Glomerular visceral epithelial cell (primary cell): Measurements from ENCODE around the gene HBEGF.

ENCODE experiments used
- DNase-seq: peaks from one replicate; pipeline ENCODE4 v3.0.0-alpha.2; 2016; ENCODE audit errors: extremely low spot score

The HBEGF gene, protein sequence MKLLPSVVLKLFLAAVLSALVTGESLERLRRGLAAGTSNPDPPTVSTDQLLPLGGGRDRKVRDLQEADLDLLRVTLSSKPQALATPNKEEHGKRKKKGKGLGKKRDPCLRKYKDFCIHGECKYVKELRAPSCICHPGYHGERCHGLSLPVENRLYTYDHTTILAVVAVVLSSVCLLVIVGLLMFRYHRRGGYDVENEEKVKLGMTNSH

GRCh38 chr5:140346348-140347221 lies at the start of gene HBEGF:
TSS of gene HBEGF (minus strand) at chr5:140346603. CDS start at chr5:140346328, 275 bp downstream.
- peak; percentile 83 for DNase-seq

DNA sequence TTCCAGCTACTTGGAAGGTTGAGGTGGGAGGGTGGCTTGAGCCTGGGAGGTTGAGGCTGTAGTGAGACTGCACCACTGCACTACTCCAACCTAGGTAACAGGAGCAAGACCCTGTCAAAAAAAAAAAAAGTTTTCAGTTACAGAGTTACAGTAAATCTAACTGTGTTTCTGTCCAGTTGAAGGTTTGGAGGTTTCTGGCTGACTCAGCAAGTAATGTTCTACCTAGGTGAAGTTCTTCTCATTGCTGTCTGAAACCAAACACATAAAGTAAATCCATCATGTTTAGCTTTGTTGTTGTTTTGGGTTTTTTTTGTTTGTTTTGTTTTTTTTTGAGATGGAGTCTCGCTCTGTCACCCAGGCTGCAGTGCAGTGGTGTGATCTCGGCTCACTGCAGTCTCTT lies 47.3 kb upstream of the HBEGF start:
- no peak for DNase-seq

DNA sequence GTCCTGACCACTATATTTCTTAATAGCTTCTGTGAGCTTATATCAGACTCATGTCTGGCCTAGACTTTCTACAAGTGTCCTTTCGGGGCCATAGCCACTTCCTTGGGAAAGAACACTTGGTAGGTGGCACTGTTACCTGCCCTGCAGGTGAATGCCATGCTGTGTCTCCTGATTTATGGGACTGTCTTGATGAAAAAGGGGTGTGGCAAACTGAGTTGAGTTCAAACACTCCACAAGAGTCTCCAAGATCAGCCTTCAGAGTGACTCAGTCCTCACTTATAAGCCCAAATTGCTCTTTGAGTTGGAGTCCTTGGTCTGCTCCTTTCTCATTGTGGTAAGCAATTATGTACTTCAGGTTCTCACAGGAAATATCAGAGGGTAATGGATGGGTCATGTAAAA lies 45.3 kb upstream of the HBEGF start:
- no peak for DNase-seq

- no peak for DNase-seq
Measured at GRCh38 chr5:140391312-140391711, 44.9 kb upstream of the HBEGF start.

DNA sequence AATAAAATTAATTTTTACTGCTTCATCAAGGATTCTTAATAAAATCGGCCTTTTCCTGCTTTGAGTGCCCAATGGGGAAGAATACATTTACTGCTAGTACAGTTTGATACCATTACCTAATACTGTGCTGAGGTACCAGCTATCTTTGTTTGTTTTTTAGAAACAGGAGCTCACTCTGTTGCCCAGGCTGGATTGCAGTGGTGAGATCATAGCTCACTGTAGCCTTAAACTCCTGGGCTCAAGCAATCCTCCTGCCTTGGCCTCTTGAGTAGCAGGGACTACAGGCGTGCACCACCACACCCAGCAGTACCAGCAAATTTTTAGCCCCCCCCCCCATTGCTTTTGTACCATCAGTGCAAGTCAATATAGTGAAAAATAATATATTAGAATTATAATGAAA lies 41.6 kb upstream of the HBEGF start:
- no peak for DNase-seq

GRCh38 chr5:140383300-140383699 lies 36.9 kb upstream of the HBEGF start:
- DNase-seq: no peak

DNA sequence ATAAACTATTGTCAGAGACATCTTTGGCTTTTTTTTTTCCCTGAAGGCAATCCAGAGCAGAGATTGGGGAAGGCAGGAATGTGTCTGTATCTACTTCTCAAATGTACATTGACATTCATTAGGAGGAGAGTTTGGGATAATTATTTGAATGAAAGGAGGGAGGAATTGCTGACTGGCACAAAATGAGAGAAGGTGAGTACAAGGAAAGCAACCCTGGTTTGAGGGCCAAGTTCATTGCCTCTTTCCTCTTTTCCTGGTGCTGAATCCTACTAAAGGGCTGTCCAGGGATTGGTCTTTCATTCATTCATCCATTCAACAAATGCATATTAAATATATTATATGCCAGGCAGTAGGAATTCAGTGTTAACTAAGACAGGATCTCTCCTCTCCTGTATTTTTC lies 36.5 kb upstream of the HBEGF start:
- DNase-seq: no peak

- no peak for DNase-seq
Measured at GRCh38 chr5:140381972-140382371, 35.6 kb upstream of the HBEGF start.

DNA sequence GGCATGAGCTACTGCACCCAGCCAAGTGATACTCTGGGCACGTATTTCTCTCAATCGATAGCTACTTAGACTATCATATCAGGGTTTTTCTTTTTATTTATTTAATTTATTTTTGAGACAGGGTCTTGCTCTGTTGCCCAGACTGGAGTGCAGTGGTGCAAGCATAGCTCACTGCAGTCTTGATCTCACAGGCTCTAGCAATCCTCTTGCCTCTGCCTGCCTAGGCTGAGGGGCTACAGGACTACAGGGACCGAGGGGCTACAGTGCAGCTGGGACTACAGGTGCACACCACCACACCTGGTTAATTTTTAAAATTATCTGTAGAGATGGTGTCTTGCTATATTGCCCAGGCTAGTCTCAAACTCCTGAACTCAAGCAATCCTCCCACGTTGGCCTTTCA lies 34.9 kb upstream of the HBEGF start:
- DNase-seq: no peak

- DNase-seq: peak; percentile 80
Measured at GRCh38 chr5:140372971-140373487, 26.6 kb upstream of the HBEGF start.

- DNase-seq: no peak
Measured at GRCh38 chr5:140371356-140372151, 25.2 kb upstream of the HBEGF start.

DNA sequence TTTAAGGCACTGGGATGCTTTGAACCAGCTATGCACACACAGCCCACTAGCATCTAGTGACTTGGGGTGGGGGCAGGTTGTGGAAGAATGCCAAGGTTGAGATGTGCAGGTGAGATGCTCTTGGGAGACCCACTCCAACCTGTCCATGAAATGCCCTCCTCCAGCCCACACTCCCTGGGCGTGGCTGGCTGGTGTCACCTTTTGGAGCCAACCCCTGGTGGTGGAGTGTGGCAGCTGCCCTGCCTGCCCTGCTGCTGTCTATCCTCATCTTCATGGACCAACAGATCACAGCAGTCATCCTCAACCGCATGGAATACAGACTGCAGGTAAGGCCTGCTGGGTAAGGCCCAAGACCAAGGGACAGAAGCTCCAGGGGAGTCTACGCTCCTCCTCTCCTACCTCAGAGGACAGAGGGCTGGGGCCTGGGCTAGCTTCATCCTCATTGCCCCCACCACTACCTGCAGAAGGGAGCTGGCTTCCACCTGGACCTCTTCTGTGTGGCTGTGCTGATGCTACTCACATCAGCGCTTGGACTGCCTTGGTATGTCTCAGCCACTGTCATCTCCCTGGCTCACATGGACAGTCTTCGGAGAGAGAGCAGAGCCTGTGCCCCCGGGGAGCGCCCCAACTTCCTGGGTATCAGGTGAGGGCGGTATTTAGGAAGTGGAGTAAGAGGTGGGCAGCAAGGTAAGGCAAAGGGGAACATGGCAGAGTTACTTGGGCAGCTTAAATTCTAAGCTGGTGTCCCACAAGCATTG lies 21.0 kb upstream of the HBEGF start:
- DNase-seq: no peak

GRCh38 chr5:140366589-140367255 lies 20.3 kb upstream of the HBEGF start:
- DNase-seq: no peak

- no peak for DNase-seq
Measured at GRCh38 chr5:140365941-140366340, 19.5 kb upstream of the HBEGF start.

- DNase-seq: no peak
Measured at GRCh38 chr5:140365282-140365681, 18.9 kb upstream of the HBEGF start.

DNA sequence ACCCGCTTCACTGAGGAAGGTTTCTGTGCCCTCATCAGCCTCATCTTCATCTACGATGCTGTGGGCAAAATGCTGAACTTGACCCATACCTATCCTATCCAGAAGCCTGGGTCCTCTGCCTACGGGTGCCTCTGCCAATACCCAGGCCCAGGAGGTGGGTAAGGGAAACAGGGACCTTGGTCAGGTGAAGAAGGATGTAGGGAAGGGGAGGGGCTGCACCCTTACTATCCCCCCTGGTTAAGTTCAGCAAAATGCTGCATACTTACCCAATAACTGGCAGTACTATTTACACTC lies 18.0 kb upstream of the HBEGF start:
- DNase-seq: no peak

DNA sequence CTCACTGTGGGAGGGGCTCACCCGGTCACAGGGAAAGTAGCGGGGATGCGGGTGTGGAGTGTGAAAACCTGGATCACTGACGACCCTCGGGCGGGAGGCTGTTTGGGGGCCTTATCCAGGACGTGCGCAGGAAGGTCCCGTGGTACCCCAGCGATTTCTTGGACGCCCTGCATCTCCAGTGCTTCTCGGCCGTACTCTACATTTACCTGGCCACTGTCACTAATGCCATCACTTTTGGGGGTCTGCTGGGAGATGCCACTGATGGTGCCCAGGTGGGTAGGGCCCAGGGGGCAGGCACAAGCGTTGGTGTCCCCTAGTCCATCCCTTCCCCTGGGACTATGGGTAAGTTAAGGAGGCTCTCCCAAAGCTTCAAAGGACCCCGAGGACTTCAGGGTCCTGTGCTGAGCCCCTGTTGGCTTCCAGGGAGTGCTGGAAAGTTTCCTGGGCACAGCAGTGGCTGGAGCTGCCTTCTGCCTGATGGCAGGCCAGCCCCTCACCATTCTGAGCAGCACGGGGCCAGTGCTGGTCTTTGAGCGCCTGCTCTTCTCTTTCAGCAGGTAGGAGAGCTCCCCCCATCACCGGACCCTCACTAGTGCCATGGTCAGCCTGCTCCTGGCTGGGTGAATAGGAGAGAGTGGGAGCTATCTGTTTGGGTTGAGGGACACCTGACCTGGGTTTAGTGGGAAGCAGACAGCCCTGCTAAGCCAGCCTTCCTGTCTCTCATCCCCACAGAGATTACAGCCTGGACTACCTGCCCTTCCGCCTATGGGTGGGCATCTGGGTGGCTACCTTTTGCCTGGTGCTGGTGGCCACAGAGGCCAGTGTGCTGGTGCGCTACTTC lies 17.4 kb upstream of the HBEGF start:
- DNase-seq: no peak

GRCh38 chr5:140362875-140363630 lies 16.6 kb upstream of the HBEGF start:
- peak; percentile 74 for DNase-seq

GRCh38 chr5:140362311-140362710 lies 15.9 kb upstream of the HBEGF start:
- no peak for DNase-seq

DNA sequence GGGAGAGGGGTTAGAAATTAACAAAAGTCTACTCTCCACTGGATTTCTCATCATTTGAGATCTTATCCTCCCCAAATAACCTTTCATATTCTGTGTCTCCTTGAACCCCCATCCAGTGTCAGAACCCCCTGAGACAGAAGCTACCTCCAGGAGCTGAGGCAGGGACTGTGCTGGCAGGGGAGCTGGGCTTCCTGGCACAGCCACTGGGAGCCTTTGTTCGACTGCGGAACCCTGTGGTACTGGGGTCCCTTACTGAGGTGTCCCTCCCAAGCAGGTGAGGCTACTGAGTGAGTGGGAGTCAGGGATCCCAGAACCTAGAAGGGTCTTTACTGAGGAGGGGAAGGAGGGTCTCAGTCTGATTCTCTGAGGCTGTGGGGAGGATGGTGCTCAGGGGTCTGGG lies 15.5 kb upstream of the HBEGF start:
- no peak for DNase-seq
